CD4-positive, alpha-beta T cell treated with Interleukin-2 at 100 ng/mL for 4 hours (primary cell): ENCODE measurements around the gene PTPRT.

Experiments
- DNase-seq: peaks from one replicate; pipeline ENCODE4 v3.0.0-alpha.2; 2020; ENCODE audit warnings: low spot score

PTPRT gene

GRCh38 chr20:42714298-42715141, 475.2 kb downstream of the PTPRT start:
- no peak for DNase-seq

- DNase-seq, result no peak
Measured at GRCh38 chr20:42708266-42708665, 481.4 kb downstream of the PTPRT start.

DNA sequence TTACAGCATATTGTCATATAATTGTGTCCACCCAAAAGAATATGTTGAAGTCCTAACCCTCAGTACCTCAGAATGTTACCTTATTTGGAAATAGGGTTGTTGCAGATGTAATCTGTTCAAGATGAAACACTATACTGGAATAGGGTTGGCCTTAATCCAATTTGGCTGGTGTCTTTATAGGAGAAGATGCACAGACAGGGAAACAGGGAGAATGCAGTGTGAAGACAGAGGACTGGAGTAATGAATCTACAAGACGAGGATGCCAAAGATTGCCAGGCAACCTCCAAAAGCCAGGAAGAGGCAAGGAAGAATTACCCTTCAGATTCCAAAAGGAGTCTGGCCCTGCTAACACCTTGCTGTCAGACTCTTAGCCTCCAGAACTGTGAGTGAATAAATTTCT, 482.9 kb downstream of the PTPRT start:
- no peak for DNase-seq

DNA sequence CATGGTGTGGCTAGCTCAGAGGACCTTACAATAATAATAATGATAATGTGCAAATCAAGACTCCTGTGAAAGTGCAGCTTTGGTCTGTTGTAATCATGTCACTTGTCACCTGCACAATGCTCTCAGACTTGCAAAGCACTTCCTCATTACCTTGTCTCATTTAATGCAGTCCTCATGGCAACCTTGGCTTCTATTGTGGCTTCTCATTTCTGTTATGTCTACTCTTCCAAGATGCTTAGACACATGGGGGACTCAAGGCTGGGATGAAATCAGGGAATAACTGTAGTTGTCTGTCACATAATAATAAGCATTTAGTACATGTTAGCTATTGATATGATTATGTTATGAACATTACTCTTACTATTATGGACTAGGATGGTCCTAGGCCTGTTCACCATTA, 484.2 kb downstream of the PTPRT start:
- no peak for DNase-seq

DNA sequence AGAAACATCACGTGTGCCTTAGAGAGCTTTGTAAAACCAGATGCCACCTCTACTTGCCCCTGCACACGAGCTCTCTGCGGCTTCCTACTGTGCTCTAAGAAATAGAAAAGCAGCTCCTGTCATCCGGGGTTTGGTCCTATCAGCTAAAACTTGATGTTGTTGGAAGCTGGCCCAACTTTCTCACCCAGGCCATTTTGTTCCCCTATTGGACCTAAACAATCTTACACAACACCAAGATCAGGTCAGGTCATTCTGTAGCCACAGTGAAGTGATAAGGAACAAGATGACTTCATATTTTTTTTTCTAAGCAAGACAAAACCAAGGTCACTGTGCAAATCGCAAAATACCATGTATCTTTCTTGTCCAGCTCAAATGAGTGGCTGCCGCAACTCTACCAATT, 486.0 kb downstream of the PTPRT start:
- no peak for DNase-seq

DNA sequence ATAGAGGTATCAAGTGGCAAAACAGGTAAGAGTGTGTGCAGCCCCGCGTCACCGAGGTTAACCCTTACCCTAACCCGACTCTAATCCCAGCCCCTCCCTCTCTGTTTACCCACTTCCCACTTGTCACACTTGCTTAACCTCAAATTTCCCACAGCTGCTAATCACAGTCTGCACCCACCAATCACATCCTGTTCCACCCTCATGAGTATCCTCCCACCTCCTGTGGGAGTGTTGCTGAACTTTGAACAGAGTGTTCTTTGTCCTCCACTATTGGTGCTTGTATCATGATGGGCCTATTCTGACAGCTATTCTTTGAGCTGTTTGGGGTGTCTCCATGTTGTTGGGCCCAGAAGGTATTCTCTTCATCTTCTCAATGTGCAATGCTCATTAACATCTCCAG, 487.8 kb downstream of the PTPRT start:
- no peak for DNase-seq

DNA sequence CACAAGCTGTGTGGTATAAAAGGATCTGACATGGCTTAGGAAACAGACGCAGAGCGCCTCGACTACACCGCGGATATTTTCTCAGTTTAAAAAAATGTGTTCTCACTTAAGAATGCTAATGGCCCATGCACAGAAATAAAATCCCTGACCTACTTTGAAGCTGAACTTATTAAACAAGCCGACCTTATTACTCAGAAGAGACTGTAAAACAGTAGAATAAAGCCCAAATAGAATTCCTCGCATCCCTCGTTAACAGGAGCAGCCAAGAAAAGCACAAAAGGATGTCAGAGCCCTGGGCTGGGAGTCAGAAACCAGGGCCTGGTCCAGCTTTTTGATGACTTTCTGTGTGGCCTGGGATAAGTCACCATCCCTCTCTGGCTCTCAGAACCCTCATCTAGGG, 489.3 kb downstream of the PTPRT start:
- no peak for DNase-seq

GRCh38 chr20:42697962-42698361, 491.7 kb downstream of the PTPRT start:
- no peak for DNase-seq

GRCh38 chr20:42690842-42691437, 498.8 kb downstream of the PTPRT start:
- no peak for DNase-seq

- DNase-seq, result no peak
Measured at GRCh38 chr20:42688576-42688975, 501.1 kb downstream of the PTPRT start.

GRCh38 chr20:42686057-42686456, 503.6 kb downstream of the PTPRT start:
- DNase-seq, result no peak

- no peak for DNase-seq
Measured at GRCh38 chr20:42678895-42679294, 510.8 kb downstream of the PTPRT start.

- DNase-seq, result no peak
Measured at GRCh38 chr20:42656130-42656529, 533.6 kb downstream of the PTPRT start.

GRCh38 chr20:42652266-42652665, 537.4 kb downstream of the PTPRT start:
- DNase-seq, result no peak

GRCh38 chr20:42650191-42650746, 539.4 kb downstream of the PTPRT start:
- DNase-seq, result no peak

GRCh38 chr20:42649748-42650147, 540.0 kb downstream of the PTPRT start:
- no peak for DNase-seq

GRCh38 chr20:42646250-42646649, 543.5 kb downstream of the PTPRT start:
- no peak for DNase-seq

DNA sequence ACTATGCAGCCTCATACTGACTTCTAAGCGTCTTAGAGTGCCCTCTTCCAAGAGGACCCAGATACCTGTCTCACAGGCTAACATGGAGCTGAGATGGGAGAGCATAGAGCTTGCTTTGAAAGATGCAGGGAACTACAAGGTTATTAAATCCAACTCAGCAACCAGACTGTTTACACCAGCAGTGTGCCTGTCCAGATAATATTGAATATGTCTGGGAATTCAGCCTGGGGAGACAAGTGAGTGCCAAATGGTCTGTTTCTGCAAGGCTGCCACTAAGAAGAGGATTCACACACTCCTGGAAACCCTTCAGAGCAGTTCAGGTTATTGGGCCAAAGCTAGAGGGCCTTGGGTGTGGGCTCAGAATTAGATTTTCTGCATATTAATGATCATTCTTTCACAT, 547.8 kb downstream of the PTPRT start:
- DNase-seq, result no peak

DNA sequence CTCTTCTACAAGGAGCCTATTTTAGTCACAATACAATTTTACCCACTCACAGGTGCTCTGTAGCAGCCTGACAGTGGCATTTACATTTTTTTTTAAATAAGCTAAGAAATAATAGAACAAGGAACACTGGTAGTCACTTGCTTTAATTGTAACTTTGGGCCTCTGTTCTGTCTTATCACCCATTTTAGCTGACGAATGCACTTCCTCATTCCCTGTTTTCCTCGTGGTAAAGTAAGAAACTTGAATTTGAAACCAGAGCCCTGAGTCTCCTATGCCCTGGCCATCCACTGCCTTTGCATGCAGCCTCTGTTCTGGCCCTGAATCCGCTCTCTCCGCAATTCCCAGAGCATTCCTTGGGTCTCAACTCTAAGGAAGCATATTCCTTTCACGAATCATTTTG, 550.6 kb downstream of the PTPRT start:
- DNase-seq, result no peak

DNA sequence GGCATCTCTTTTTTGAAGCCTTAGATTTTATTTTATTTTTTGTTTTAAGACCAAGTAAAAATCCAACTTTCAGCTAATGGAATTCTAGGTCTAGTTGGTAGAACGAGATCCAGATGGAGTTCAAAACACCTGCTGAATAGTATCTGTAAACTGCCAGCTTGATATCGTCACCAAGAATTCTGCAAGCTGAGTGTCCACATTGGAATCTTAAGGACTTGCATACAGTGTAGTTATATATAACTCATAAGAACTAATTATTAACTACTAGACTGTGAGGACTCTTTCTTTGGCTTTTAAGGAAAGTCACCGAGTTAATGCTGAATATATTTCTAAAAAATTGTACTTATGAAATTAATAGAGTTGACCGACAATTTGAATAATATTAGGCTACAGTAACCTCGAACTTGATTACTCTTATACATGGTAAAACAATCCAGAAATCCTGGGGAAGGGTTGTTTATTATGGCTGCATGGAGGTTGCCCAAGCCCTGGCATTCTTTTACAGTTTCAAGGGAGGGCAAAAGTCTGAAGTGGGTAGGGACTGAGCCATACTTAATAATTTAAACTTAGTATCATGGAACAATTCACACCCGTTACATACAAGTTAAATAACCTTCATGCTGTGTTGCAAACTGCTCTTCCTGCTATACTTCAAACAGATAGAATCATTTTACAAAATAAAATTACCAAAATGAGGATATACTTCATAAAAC, 553.9 kb downstream of the PTPRT start:
- DNase-seq, result no peak

- DNase-seq, result no peak
Measured at GRCh38 chr20:42634156-42634555, 555.5 kb downstream of the PTPRT start.

GRCh38 chr20:42628683-42629082, 561.0 kb downstream of the PTPRT start:
- no peak for DNase-seq

DNA sequence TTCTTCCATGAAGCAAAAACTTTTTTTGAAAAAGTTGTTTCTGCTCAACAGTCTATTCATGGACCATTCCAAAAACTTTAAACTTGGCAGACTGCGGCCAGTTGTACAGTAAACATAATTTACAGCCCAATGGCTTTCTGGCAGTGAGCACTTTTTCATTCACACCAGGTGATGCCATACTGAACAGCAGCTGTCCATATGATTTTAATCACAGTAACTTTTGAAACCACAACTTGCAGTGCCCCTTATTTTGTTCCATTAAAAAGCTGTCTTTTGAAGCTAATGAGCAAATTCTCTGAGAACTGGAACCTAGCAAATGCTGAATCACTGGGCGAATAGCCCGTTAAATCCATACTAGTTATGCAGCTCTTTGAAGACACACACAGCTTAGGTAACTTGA, 576.6 kb downstream of the PTPRT start:
- DNase-seq, result no peak
